Peyer's patch (tissue), 4 donors: ENCODE measurements around the gene TSHB.

Experiments
- CTCF ChIP-seq, 6 experiments: fragments of 450-650 bp in 4 of 6; fragments of 200-600 bp in 2 of 6; sonication (generic) in 1 of 6; IDR thresholded peaks; one replicate each; pipeline ENCODE4 v1.5.1; 2017 to 2019; ENCODE audit warnings: antibody characterized with exemption in 6 of 6, mild to moderate bottlenecking in 3 of 6, moderate library complexity in 1 of 6
- POLR2A ChIP-seq, 2 donors: fragments of 450-650 bp; IDR thresholded peaks; one replicate each; pipeline ENCODE4 v1.5.1; 2017; ENCODE audit warnings: antibody characterized with exemption in 2 of 2, mild to moderate bottlenecking in 2 of 2, moderate library complexity in 2 of 2

GRCh38 chr1:115021145-115021544, 8.5 kb upstream of the TSHB start:
- TF ChIP-seq CTCF (IDR thresholded peaks at IDR 0.05) (no peak), POLR2A (IDR thresholded peaks at IDR 0.05) (no peak)
